GM20000 (cell line): ENCODE measurements around the gene RPL14.
A peak's percentile ranks its signal among the peaks of the same experiment; 100 is the strongest.

Experiments
- DNase-seq: peaks from one replicate; pipeline ENCODE4 v3.0.0; 2012; ENCODE audit warnings: low spot score
- CTCF ChIP-seq: IDR thresholded peaks from 2 replicates; pipeline ENCODE4 v1.5.1; 2012; ENCODE audit warnings: mild to moderate bottlenecking, control low read depth; ENCODE audit errors: extremely low read depth, missing control alignments

Gene RPL14

GRCh38 chr3:40504636-40505430, 47.7 kb downstream of the RPL14 start:
- TF ChIP-seq CTCF = no peak
- no peak for DNase-seq

- TF ChIP-seq CTCF = peak; percentile 66
- DNase-seq = peak; percentile 61
Measured at GRCh38 chr3:40505599-40506462, 48.7 kb downstream of the RPL14 start, which contains the start of gene ZNF620. Gene ZNF620, plus strand, starts transcription at chr3:40506039. Its CDS starts 314 bp downstream, at chr3:40506353.

GRCh38 chr3:40511031-40511718, 54.0 kb downstream of the RPL14 start:
- no peak for DNase-seq
- TF ChIP-seq CTCF = no peak

GRCh38 chr3:40516201-40516600, 59.1 kb downstream of the RPL14 start:
- no peak for DNase-seq
- no peak for TF ChIP-seq CTCF

- no peak for DNase-seq
- no peak for TF ChIP-seq CTCF
Measured at GRCh38 chr3:40518067-40518466, 60.9 kb downstream of the RPL14 start.
